Keratinocyte (primary cell): Measurements from ENCODE around the gene NRXN2. TPM values are rescaled to one million over a fixed set of nuclear protein-coding genes. Genes with fewer than 3 reads are reported as not detected.

Experiments used
- DNase-seq: peaks from one replicate; pipeline ENCODE4 v3.0.0-alpha.2; 2011; ENCODE audit warnings: low read depth, missing footprints, low spot score
- FAIRE-seq: peaks from 2 replicates; lab custom pipeline; 2011; peaks lifted over from hg19 to GRCh38; lab: Jason Lieb, UNC
- H2AFZ ChIP-seq: 2 replicates; pipeline ENCODE4 v1.6.0; 2012; ENCODE audit warnings: low read length, control low read depth, inconsistent platforms; ENCODE audit not compliant: control insufficient read depth
- H3K27ac ChIP-seq: 2 replicates; pipeline ENCODE4 v1.5.1; 2011; ENCODE audit warnings: low read length; ENCODE audit not compliant: control insufficient read depth, insufficient read depth
- H3K27me3 ChIP-seq: 3 replicates; pipeline ENCODE4 v1.6.0; 2011; ENCODE audit warnings: low read length; ENCODE audit not compliant: control insufficient read depth, insufficient read depth; ENCODE audit errors: extremely low read depth
- H3K36me3 ChIP-seq, 2 experiments: 2 replicates in 1 of 2; 3 replicates in 1 of 2; pipeline ENCODE4 v1.5.1; 2011; ENCODE audit warnings: low read length in 2 of 2, mild to moderate bottlenecking in 1 of 2; ENCODE audit not compliant: control insufficient read depth in 2 of 2, insufficient read depth in 2 of 2; ENCODE audit errors: extremely low read depth in 1 of 2
- H3K4me1 ChIP-seq: 3 replicates; pipeline ENCODE4 v1.5.1; 2011; ENCODE audit warnings: low read length; ENCODE audit not compliant: control insufficient read depth, insufficient read depth; ENCODE audit errors: extremely low read depth
- H3K4me2 ChIP-seq: 3 replicates; pipeline ENCODE4 v1.6.0; 2011; ENCODE audit warnings: low read depth, low read length; ENCODE audit not compliant: control insufficient read depth, insufficient read depth; ENCODE audit errors: extremely low read depth
- H3K4me3 ChIP-seq, 3 experiments: fragments of 200-600 bp in 1 of 3; sonication (generic) in 1 of 3; 2 replicates in 2 of 3; 3 replicates in 1 of 3; pipeline ENCODE4 v1.5.1; 2011 to 2016; ENCODE audit warnings: low read length in 3 of 3, mild to moderate bottlenecking in 3 of 3, control low read depth in 2 of 3, inconsistent platforms in 1 of 3, low read depth in 1 of 3, mixed read lengths in 1 of 3, mixed run types in 1 of 3, moderate library complexity in 1 of 3; ENCODE audit not compliant: control insufficient read depth in 2 of 3, insufficient read depth in 2 of 3; ENCODE audit errors: extremely low read depth in 1 of 3
- H3K79me2 ChIP-seq: 2 replicates; pipeline ENCODE4 v1.6.0; 2012; ENCODE audit warnings: low read length; ENCODE audit not compliant: control insufficient read depth, insufficient read depth
- H3K9ac ChIP-seq: 3 replicates; pipeline ENCODE4 v1.6.0; 2011; ENCODE audit warnings: low read length; ENCODE audit not compliant: control insufficient read depth, insufficient read depth; ENCODE audit errors: extremely low read depth
- H3K9me1 ChIP-seq: 3 replicates; pipeline ENCODE4 v1.6.0; 2011; ENCODE audit warnings: low read length; ENCODE audit not compliant: control insufficient read depth, insufficient read depth; ENCODE audit errors: extremely low read depth
- H3K9me3 ChIP-seq: 2 replicates; pipeline ENCODE4 v1.5.1; 2012; ENCODE audit warnings: low read depth, low read length; ENCODE audit not compliant: control insufficient read depth
- H4K20me1 ChIP-seq: 3 replicates; pipeline ENCODE4 v1.6.0; 2011; ENCODE audit warnings: low read length; ENCODE audit not compliant: control insufficient read depth, insufficient read depth; ENCODE audit errors: extremely low read depth
- EZH2 ChIP-seq: IDR thresholded peaks from one replicate; pipeline ENCODE4 v1.6.1; 2012; ENCODE audit warnings: inconsistent platforms, mild to moderate bottlenecking, low read length, moderate library complexity
- dilution Hi-C: fragments of 300-500 bp; cut with MboI; formaldehyde crosslinking; loops from one replicate; pipeline ENCODE4 v1.7.0; 2020; ENCODE audit warnings: low sequenced_read_pairs; ENCODE audit not compliant: extremely low pct_ligation_motif_present
- polyA plus RNA-seq, 5 experiments: library from polyadenylated mRNA; depleted of rRNA in 3 of 5; stranded (reverse) in 3 of 5; stranded (forward) in 1 of 5; unstranded in 1 of 5; fragments of >200 nt; gene quantifications; 1 replicate in 1 of 5; 2 replicates in 3 of 5; 3 replicates in 1 of 5; pipeline versions ENCODE4 v1.2.1 to v1.2.3, GENCODE V29; 2011 to 2012; ENCODE audit warnings: missing spikeins in 2 of 5, low read depth in 1 of 5, low replicate concordance in 1 of 5
- TF ChIP-seq, protein P1 (sequence below), 3 experiments: IDR thresholded peaks in 1 of 3; conservative IDR thresholded peaks in 1 of 3; optimal IDR thresholded peaks in 1 of 3; 2 replicates in 2 of 3; 3 replicates in 1 of 3; pipeline versions ENCODE3 to v1.5.1; 2011; ENCODE audit warnings: low read length in 3 of 3, mild to moderate bottlenecking in 3 of 3, moderate library complexity in 2 of 3, control low read depth in 1 of 3, inconsistent platforms in 1 of 3; ENCODE audit not compliant: insufficient read depth in 2 of 3; ENCODE audit errors: extremely low read depth in 1 of 3

NRXN2 gene
- polyA plus RNA-seq, 1 donor (not counting 4 experiments of a cell fraction or from before 2014, with no cell fraction given), result not detected

DNA sequence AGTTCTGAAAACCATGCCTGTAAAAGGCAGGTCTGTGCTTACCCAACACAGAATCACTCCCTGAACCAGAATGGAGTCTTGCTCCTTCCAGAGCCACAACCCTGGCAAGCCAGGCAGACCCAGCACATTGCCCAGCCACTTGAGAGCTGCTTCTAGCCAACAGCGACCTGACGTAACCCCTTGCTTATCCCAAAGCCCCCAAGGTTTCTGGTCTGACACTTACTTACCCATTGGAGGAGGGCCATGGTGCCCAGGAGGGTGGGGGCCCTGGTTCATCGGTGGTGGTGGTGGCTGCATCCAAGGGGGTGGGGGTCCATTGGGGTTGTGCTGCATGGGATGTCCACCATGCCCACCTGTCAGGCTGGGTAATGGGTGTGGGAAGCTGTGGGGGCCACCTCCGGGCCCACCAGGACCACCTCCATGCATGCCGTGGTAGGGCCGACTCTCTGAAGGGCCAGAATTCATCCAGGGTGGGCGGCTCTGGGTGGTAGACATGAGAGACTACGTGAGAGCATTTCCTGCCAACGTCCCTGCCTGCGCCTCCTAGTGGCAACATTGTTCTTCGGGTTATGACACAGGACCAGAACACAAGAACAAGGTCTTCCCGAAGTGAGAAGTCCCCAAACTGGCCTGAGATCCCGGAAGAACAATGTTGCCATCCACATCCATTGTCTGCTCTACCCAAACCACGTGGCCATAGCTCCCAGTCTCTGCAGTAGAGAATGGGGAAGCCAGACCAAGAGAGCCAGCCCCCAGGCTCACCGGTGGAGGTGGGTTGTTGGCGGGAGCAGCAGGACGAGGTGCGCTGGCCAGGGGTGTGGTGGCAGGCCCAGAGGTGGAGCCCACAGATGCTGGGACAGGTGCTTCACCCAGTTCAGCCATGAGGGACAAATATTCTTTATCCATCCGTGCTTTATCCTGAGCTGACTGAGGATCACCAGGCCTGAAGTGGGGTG, 44.6 kb upstream of the NRXN2 start:
- no peak for DNase-seq
- Histone ChIP-seq H3K9me3 (no peaks in the 10 kb centered on the region), H3K36me3 (peaks cover 66 to 86% of the 10 kb centered on the region in 2 experiments), H2AFZ (no peak overlapping the region), H3K27me3 (no peaks in the 10 kb centered on the region), H3K4me3 (no peak overlapping the region), H3K79me2 (peaks cover 50% of the 10 kb centered on the region), H3K4me2 (no peak overlapping the region), H3K9me1 (peaks cover 3% of the 10 kb centered on the region), H3K9ac (no peak overlapping the region), H3K27ac (no peak overlapping the region), H3K4me1 (peaks cover 17% of the 10 kb centered on the region), H4K20me1 (peaks cover 33% of the 10 kb centered on the region)
- no peak for FAIRE-seq
- no peak for TF ChIP-seq EZH2
- TF ChIP-seq, protein P1, sequence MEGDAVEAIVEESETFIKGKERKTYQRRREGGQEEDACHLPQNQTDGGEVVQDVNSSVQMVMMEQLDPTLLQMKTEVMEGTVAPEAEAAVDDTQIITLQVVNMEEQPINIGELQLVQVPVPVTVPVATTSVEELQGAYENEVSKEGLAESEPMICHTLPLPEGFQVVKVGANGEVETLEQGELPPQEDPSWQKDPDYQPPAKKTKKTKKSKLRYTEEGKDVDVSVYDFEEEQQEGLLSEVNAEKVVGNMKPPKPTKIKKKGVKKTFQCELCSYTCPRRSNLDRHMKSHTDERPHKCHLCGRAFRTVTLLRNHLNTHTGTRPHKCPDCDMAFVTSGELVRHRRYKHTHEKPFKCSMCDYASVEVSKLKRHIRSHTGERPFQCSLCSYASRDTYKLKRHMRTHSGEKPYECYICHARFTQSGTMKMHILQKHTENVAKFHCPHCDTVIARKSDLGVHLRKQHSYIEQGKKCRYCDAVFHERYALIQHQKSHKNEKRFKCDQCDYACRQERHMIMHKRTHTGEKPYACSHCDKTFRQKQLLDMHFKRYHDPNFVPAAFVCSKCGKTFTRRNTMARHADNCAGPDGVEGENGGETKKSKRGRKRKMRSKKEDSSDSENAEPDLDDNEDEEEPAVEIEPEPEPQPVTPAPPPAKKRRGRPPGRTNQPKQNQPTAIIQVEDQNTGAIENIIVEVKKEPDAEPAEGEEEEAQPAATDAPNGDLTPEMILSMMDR (optimal IDR thresholded peaks at IDR 0.05 in 1 of 3, IDR thresholded peaks at IDR 0.05 in 1 of 3, conservative IDR thresholded peaks at IDR 0.05 in 1 of 3; ENCODE audit: extremely low read depth in 1 of 3, insufficient read depth in 2 of 3, low read length in 3 of 3), result peak; percentile 76 to 78 (median 77)
- dilution Hi-C loops, result no loop called here

DNA sequence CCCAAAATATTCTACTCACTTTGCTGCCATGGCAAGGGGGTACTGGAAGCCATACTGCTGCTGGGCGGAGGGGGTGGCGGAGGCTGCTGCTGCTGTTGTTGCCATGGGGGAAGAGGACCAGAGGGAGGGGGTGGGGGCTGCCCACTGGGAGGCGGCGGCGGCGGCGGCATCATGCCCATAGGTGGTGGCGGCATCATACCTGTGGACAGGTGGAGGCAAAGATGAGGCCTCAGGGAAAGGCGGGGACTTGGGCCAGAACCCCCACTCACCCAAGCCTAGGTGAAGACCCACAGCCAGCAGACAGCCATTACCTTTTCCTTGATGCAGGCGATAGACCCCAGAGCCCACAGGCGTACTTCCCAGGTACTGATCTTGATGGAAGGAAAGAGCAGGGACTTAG, 43.9 kb upstream of the NRXN2 start:
- TF ChIP-seq EZH2, result no peak
- TF ChIP-seq, protein P1 (optimal IDR thresholded peaks at IDR 0.05 in 1 of 3, IDR thresholded peaks at IDR 0.05 in 1 of 3, conservative IDR thresholded peaks at IDR 0.05 in 1 of 3; ENCODE audit: extremely low read depth in 1 of 3, insufficient read depth in 2 of 3, low read length in 3 of 3), result no peak
- Histone ChIP-seq H4K20me1 (peaks cover 33% of the 10 kb centered on the region), H3K27ac (no peak overlapping the region), H3K9ac (no peak overlapping the region), H2AFZ (no peak overlapping the region), H3K36me3 (peaks cover 63 to 89% of the 10 kb centered on the region in 2 experiments), H3K4me2 (no peak overlapping the region), H3K79me2 (peaks cover 44% of the 10 kb centered on the region), H3K4me3 (no peak overlapping the region), H3K9me3 (no peaks in the 10 kb centered on the region), H3K4me1 (peaks cover 24% of the 10 kb centered on the region), H3K27me3 (no peaks in the 10 kb centered on the region), H3K9me1 (peaks cover 3% of the 10 kb centered on the region)
- FAIRE-seq, result no peak
- no peak for DNase-seq
- dilution Hi-C loops, result no loop called here
